Urinary bladder (tissue), 4 donors: ENCODE results near the gene CYP2A13. TPM values are rescaled to one million over a fixed set of nuclear protein-coding genes. Genes with fewer than 3 reads are reported as not detected.
"Not testable (repeated sequence)": the region's sequence is repeated elsewhere in the genome, so short reads cannot be mapped to it uniquely, and the experiment has no call there.

Experiments
- DNase-seq: peaks from one replicate; pipeline ENCODE4 v3.0.0-alpha.2; 2015; ENCODE audit errors: extremely low spot score
- H3K27ac ChIP-seq: one replicate; pipeline ENCODE4 v1.5.1; 2013; ENCODE audit warnings: low read depth, mild to moderate bottlenecking, moderate library complexity
- H3K36me3 ChIP-seq: one replicate; pipeline ENCODE4 v1.6.1; 2013; ENCODE audit warnings: mild to moderate bottlenecking, moderate library complexity; ENCODE audit not compliant: insufficient read depth
- H3K4me1 ChIP-seq: one replicate; pipeline ENCODE4 v1.6.1; 2013; ENCODE audit warnings: mild to moderate bottlenecking, moderate library complexity; ENCODE audit not compliant: insufficient read depth
- H3K4me3 ChIP-seq: one replicate; pipeline ENCODE4 v1.5.1; 2013; ENCODE audit warnings: low read depth, low read length
- WGBS: extraction: QIAGEN DNeasy Blood & Tissue Kit; methylation state at CpG from one replicate; pipeline ENCODE4 v1.1.7; 2013; 5-methylcytosine and 5-hydroxymethylcytosine counted together
- polyA plus RNA-seq: library from polyadenylated mRNA; stranded (reverse); fragments of 200-250 nt; gene quantifications from one replicate; pipeline ENCODE4 v1.2.3, GENCODE V29; 2013
- total RNA-seq: library from RNA; depleted of rRNA; stranded (reverse); fragments of >200 nt; gene quantifications from one replicate; pipeline ENCODE4 v1.2.3, GENCODE V29; 2014
- donor health status: healthy with polysubstance abuse.
- donor health status: healthy.

The CYP2A13 gene
- total and polyA plus RNA-seq, 2 donors = 0.05 TPM; not detected in 1

DNA sequence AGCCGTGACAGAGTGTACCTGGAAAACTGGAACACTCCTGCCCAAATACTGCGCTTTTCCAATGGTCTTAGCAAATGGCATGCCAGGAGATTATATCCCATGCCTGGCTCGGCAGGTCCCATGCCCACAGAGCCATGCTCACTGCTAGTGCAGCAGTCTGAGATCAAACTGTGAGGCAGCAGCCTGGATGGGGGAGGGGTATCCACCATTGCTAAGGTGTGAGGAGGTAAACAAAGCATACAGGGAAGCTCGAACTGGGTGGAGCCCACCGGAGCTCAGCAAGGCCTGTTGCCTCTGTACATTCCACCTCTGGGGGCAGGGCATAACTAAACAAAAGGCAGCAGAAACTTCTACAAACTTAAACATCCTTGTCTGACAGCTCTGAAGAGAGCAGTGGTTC, 10.5 kb downstream of the CYP2A13 start:
- Histone ChIP-seq H3K4me1 (no peaks in the 10 kb centered on the region), H3K36me3 (no peaks in the 10 kb centered on the region), H3K27ac (no peak overlapping the region), H3K4me3 (no peak overlapping the region)
- WGBS = 66% methylated on average over 5 of the region's 5 CpGs
- no peak for DNase-seq

GRCh38 chr19:41102210-41102609, 14.0 kb downstream of the CYP2A13 start:
- not testable (repeated sequence) for H3K27ac ChIP-seq, H3K4me3 ChIP-seq, H3K36me3 ChIP-seq, H3K4me1 ChIP-seq, DNase-seq
- WGBS = 85% methylated on average over 1 of the region's 1 CpG

- no peak overlapping the region for H3K4me3 ChIP-seq
- WGBS = 84% methylated on average over 3 of the region's 3 CpGs
- no peaks in the 10 kb centered on the region for H3K4me1 ChIP-seq
- no peak for DNase-seq
- no peak overlapping the region for H3K27ac ChIP-seq
- no peaks in the 10 kb centered on the region for H3K36me3 ChIP-seq
Measured at GRCh38 chr19:41106177-41106576, 17.9 kb downstream of the CYP2A13 start.

GRCh38 chr19:41111296-41111695, 23.0 kb downstream of the CYP2A13 start:
- Histone ChIP-seq H3K36me3 (no peaks in the 10 kb centered on the region), H3K27ac (no peak overlapping the region), H3K4me1 (no peaks in the 10 kb centered on the region), H3K4me3 (no peak overlapping the region)
- DNase-seq = no peak
- 88% methylated on average over 9 of the region's 9 CpGs for whole genome bisulfite sequencing

- Histone ChIP-seq H3K36me3 (no peaks in the 10 kb centered on the region), H3K4me1 (no peaks in the 10 kb centered on the region), H3K4me3 (no peak overlapping the region), H3K27ac (no peak overlapping the region)
- WGBS = 85% methylated on average over 5 of the region's 5 CpGs
- DNase-seq = no peak
Measured at GRCh38 chr19:41111750-41112295, 23.6 kb downstream of the CYP2A13 start.

GRCh38 chr19:41112728-41113290, 24.6 kb downstream of the CYP2A13 start:
- WGBS = 82% methylated on average over 7 of the region's 7 CpGs
- H3K36me3 ChIP-seq = no peaks in the 10 kb centered on the region
- H3K27ac ChIP-seq = no peak overlapping the region
- H3K4me3 ChIP-seq = no peak overlapping the region
- no peak for DNase-seq
- no peaks in the 10 kb centered on the region for H3K4me1 ChIP-seq

GRCh38 chr19:41114132-41114531, 25.9 kb downstream of the CYP2A13 start, which contains the start of gene CYP2F1:
Gene CYP2F1 (plus strand): TSS chr19:41114432. CDS start chr19:41116189, 1,757 bp downstream.
- Histone ChIP-seq H3K36me3 (no peaks in the 10 kb centered on the region), H3K4me1 (no peaks in the 10 kb centered on the region), H3K27ac (no peak within 1 kb of the TSS), H3K4me3 (no peak within 1 kb of the TSS)
- no peak for DNase-seq
- 76% methylated on average over 7 of the region's 7 CpGs for WGBS

DNA sequence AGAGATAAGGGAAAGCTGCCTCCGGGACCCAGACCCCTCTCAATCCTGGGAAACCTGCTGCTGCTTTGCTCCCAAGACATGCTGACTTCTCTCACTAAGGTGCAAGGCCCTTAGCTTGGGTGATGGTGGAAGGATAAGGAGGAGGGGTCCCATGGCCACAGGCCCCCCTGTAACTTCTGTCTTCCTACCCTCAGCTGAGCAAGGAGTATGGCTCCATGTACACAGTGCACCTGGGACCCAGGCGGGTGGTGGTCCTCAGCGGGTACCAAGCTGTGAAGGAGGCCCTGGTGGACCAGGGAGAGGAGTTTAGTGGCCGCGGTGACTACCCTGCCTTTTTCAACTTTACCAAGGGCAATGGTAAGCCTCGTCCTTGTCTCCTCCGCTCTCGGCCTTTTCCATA, 28.0 kb downstream of the CYP2A13 start:
- no peak overlapping the region for H3K4me3 ChIP-seq
- no peaks in the 10 kb centered on the region for H3K4me1 ChIP-seq
- 85% methylated on average over 8 of the region's 8 CpGs for WGBS
- DNase-seq = no peak
- H3K36me3 ChIP-seq = no peaks in the 10 kb centered on the region
- no peak overlapping the region for H3K27ac ChIP-seq

DNA sequence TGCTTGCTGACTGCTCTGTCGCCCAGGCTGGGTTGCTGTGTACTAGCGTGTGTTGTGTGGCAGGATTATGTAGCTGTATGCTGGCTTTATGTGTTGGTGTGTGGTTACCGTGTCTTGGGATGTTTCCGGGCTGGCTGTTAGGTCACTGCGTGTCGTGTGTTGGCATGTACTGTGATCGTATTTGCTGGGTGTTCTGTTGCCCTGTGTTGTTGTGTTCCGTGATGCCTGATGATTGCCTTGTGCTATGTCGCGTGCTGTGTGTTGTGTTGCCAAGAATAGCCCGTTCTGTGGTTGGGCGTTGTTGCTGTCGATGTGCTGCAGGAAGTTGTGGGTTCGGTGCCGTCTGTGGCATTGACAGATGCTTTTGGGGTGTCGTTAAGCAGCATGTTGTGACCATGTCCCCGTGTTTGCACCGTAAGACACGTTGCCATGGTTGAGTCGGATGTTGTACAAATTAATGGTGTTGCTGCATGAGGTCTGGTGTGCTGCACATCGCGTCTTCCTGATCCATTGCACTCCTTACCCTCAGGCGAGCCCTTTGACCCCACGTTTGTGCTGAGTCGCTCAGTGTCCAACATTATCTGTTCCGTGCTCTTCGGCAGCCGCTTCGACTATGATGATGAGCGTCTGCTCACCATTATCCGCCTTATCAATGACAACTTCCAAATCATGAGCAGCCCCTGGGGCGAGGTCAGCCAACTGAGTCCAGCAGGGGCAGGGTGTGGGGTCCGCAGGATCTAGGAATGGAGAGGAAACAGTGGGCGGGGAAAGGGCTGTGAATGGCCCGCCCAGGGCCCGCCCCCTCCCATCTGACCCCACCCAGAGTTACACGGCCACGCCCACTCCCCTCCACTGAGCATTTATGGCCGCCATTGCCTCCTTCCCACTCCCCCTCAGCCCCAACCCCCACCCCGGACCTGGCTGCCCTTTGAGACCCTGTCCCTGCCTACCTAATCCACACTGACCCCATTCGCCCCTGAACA, 33.0 kb downstream of the CYP2A13 start:
- not testable (repeated sequence) for DNase-seq, H3K36me3 ChIP-seq, H3K4me3 ChIP-seq, H3K4me1 ChIP-seq, H3K27ac ChIP-seq
- 81% methylated on average over 37 of the region's 41 CpGs for WGBS

DNA sequence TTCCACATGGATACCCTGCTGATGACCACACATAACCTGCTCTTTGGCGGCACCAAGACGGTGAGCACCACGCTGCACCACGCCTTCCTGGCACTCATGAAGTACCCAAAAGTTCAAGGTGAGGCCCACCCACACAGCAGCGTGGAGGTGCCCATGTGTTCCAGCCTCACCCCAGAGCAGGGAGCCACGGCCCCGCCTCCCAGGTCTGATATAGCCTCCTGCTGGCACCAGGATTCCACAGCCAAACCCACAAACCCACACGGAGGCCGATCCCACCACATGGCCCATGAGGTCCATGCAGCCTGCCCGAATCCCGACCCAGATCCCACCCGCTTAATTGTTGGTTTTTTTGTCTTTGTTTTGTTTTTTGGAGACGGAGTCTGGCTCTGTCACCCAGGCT, 34.6 kb downstream of the CYP2A13 start:
- not testable (repeated sequence) for DNase-seq, H3K4me3 ChIP-seq

DNA sequence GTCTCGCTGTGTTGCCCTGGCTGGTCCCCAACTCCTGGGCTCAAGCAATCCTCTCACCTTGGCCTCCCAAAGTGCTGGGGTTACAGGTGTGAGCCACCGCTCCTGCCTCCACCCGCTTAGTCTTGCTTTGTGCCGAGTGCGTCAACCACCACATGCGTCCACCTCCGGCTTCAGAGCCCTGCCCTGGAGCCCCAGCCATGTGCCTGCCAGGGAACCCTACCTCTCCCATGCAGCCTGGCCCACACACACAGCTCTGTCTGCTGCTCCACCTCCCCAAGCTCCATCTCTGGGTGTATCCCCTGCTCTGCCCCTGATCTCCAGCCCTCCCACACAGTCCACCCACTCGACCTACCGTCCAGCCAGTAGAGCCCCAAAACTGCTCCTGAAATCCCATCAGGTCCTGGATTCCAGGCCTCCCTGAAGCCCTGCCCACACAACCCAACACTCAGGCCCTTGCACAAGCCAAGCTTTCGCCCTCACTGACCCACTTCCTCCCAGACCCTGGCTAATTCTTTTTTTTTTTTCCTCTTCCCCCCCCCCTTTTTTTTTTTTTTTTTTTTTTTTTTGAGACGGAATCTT, 35.6 kb downstream of the CYP2A13 start:
- Histone ChIP-seq H3K27ac (no peak overlapping the region), H3K4me1 (no peaks in the 10 kb centered on the region), H3K4me3 (no peak overlapping the region), H3K36me3 (no peaks in the 10 kb centered on the region)
- WGBS = 88% methylated on average over 11 of the region's 11 CpGs
- DNase-seq = no peak

More for the DNA sequence above, 34.6 kb downstream of the CYP2A13 start:
- not testable (repeated sequence) for H3K27ac ChIP-seq, H3K4me1 ChIP-seq, H3K36me3 ChIP-seq
- WGBS = 93% methylated on average over 13 of the region's 13 CpGs

GRCh38 chr19:41126765-41127203, 38.5 kb downstream of the CYP2A13 start:
- 52% methylated on average over 2 of the region's 2 CpGs for WGBS
- not testable (repeated sequence) for H3K36me3 ChIP-seq, H3K4me3 ChIP-seq, DNase-seq, H3K4me1 ChIP-seq, H3K27ac ChIP-seq

DNA sequence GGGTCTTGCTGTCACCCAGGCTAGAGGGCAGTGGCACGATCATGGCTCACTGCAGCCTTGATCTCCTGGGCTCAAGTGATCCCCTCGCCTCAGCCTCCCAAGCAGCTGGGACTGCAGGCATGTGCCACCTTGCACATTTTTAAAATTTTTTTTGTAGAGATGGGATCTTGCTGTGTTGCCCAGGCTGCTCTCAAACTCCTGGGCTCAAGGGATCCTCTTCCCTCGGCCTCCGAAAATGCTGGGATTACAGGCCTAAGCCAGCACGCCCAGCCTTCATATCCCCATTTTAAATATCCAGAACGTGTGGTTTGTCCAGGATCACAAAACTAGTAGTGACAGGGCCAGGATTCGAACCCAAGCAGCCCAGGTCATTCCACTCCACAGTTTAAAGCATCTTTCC, 39.1 kb downstream of the CYP2A13 start:
- not testable (repeated sequence) for H3K4me3 ChIP-seq, H3K27ac ChIP-seq, H3K36me3 ChIP-seq, H3K4me1 ChIP-seq, DNase-seq
- 78% methylated on average over 7 of the region's 7 CpGs for WGBS
